ENCODE measurements around the gene ERMP1.
"Not testable (repeated sequence)": the region's sequence is repeated elsewhere in the genome, so short reads cannot be mapped to it uniquely, and the experiment has no call there.

Gene ERMP1

DNA sequence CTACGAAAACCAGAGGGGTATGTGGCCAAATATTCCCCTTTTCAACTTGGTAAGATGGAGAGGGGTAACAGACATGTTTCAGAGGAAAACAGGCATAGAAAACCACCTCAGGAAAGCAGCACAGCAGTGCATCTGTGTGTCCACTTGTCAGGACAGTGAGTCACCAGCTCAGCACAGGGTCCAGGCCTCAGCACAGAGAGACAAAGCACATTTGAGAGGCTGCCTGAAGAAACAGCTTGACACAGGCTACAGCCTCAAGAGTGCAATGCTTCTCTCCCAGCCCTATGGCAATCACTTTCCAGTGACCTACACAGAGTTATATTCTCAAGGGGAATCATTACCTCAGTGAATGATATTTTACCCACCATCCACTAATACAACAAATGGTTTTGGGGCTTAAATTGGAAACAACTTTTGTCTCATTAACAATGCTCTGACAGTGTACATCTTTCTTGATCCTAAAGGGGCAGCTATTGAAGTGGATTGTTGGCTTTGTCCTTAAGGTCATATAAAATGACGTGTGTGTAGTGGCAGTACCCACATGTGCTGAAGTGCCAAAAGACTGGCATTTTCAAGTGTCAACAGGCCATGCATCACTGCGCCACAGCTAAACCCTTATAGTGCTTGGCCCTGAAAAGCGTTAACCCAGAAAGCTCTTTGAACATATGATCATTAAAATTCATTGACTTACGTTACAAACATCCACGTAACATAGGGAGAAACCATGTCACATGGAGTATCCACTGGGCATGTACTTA lies 46.4 kb downstream of the ERMP1 start:
- FAIRE-seq (no peak), DNase-seq (ENCODE audit: extremely low spot score, insufficient read length, low read depth) (no peak)

DNA sequence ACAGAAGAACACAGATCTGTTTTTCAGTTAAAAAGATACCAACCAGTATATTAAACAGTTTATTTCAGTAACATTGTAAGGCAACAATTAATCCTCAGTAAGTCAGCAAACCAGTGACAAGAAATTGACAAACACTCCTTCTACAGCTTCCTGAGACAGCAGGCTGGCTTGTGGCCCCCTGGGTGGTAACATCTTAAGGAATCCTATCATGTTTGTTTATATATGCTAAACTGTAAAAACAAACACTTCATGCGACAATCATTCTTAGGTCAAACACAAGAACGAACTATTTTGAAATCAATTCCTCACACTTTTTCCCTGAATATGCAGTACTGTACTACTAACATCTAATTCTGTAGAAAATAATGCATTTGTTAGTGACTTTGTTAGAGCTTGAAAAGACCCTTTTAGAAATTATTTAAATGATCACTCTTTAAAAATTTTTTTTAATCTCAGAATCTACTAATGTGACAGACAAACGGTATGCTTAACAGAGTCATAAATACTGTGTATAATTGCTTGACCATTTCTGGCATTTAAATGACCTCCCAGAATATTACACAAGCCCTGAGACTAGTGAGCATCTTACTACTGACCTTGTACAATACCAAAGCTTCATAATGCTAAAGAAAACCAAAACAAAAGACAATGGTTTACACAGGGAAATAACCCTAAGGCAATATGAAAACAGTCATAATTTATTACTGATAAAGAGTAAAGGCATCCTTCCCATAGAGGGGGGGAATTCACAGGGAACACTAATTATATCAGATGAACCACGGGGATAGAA lies 48.2 kb downstream of the ERMP1 start:
- DNase-seq (ENCODE audit: extremely low spot score, insufficient read length, low read depth) (no peak), FAIRE-seq (no peak)

DNA sequence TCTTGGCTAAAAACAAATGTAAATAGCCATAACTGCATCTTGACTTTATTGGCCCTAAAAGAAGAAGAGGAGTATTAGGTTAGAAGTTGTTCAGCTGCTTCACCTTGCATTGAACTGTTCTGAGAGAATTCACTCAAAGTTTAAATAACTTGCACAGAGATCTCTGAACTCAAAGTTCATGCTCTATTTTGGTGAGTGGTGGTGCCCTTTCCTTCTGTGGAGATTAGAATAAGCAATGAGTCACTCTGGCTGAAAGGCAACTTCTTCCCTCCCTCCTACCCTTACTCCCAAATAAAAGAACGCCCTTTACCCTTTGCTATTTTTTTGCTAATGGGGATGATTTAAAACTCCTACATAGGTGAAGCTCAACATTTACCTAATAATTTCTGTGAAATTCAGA lies 48.9 kb downstream of the ERMP1 start:
- DNase-seq (ENCODE audit: extremely low spot score, insufficient read length, low read depth) (no peak), FAIRE-seq (no peak)

DNA sequence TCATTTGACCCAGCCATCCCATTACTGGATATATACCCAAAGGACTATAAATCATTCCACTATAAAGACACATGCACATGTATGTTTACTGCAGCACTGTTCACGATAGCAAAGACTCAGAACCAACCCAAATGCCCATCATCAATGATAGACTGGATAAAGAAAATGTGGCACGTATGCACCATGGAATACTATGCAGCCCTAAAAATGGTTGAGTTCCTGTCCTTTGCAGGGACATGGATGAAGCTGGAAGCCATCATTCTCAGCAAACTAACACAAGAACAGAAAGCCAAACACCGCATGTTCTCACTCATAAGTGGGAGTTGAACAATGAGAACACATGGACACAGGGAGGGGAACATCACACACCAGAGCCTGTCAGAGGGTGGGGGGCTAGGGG lies 49.5 kb downstream of the ERMP1 start:
- DNase-seq (ENCODE audit: extremely low spot score, insufficient read length, low read depth); FAIRE-seq: not testable (repeated sequence)

DNA sequence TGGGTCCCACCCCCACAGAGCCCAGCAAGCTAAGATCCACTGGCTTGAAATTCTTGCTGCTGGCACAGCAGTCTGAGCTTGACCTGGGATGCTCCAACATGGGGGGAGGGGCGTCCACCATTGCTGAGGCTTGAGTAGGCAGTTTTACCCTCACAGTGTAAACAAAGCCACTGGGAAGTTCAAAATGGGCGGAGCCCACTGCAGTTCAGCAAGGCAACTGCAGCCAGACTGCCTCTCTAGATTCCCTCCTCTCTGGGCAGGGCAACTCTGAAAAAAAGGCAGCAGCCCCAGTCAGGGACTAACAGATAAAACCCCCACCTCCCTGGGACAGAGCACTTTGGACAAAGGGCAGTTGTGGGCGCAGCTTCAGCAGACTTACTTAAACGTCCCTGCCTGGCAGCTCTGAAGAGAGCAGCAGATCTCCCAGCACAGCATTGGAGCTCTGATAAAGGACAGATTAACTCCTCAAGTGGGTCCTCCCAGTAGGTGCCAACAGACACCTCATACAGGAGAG lies 53.2 kb downstream of the ERMP1 start:
- FAIRE-seq; DNase-seq (ENCODE audit: extremely low spot score, insufficient read length, low read depth): not testable (repeated sequence)

DNA sequence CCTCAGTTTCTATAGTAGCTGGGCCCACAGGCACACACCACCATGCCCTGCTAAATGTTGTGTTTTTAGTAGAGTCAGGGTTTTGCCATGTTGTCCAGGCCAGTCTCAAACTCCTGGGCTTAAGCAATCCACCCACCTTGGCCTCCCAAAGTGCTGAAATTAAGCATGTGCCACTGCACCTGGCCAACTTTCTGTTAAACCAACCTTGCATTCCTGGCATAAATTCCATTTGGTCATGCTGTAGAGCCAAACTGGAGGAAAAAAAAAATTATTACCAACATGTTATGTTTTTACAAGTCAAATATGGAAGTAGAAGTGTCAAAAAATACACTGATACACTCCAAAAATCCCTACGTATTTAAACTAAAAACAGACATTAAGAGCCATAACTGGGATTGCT lies 54.1 kb downstream of the ERMP1 start:
- FAIRE-seq (no peak), DNase-seq (ENCODE audit: extremely low spot score, insufficient read length, low read depth) (no peak)

DNA sequence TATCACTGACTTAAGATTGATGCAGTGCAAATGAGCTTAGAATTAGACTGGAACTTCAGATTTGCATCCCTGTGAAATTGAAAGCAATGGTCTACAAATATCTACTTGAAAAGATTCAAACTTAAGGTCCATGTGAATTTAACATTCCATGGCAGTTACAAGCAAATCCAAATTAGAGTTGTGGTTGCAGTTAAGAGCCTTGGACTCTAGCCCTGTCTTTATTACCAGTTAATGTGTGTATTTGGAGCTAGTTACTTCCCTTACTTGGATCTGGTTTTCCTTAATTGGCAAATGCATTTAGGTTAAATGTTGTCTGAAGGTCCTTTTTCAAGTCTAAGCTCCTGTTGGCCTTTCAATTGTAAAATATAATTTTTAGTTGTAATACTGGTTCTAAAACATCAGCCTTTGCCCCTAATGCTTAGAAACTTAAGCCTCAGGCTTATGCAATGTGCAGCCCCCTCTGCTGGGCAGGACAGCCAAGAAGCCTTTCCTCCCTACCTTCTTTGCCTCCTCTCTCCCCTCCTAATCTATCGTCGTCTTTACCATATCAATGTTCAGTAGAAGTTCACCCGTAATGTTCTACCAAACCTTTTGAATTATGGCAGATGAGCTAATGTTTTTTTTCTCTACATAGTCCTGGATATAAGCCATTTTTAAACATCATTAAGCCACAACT lies 59.5 kb downstream of the ERMP1 start:
- DNase-seq (ENCODE audit: extremely low spot score, insufficient read length, low read depth) (no peak), FAIRE-seq (peak; percentile 21)

DNA sequence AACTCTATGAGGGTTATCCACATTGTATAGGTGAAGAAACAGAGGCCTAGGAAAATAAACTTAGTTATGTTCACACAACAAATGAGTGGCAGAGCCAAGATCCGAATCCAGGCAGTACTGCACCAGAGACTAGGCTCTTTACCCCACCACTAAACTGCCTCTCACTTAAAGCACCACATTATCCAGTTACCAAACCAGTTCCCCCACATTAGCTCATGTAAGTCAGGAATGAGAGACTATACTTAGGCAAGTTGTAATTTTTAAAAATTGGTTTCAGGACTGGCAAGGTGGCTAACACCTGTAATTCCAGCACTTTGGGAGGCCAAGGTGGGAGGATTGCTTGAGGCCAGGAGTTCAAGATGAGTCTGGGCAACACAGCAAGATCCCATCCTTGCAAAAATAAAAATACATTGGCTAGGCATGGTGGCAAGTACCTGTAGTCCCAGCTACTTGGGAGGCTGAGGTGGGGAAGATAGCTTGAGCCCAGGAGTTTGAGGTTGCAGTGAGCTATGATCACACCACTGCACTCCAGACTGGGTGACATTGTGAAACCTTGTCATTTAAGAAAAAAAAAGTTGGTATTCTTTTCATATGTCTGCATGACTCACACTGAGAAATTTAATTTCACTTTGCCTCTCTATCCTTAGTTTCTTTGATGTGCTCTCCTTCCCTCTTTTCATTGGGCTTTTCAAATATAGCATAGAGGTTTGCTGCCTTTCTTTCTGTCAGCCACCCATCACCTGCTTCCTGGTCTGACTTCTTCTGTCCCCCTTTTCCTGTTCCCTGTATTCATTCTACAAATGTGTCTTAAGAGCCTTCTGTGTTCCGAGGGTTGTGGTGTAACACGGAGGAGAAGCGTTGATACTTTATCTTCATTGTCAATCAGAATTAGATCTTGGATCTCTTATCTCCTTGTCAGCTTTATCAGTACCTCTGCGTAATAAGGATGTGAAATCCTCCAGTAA lies 64.7 kb downstream of the ERMP1 start:
- peak; percentile 50 for FAIRE-seq
- DNase-seq (ENCODE audit: extremely low spot score, insufficient read length, low read depth) = no peak

DNA sequence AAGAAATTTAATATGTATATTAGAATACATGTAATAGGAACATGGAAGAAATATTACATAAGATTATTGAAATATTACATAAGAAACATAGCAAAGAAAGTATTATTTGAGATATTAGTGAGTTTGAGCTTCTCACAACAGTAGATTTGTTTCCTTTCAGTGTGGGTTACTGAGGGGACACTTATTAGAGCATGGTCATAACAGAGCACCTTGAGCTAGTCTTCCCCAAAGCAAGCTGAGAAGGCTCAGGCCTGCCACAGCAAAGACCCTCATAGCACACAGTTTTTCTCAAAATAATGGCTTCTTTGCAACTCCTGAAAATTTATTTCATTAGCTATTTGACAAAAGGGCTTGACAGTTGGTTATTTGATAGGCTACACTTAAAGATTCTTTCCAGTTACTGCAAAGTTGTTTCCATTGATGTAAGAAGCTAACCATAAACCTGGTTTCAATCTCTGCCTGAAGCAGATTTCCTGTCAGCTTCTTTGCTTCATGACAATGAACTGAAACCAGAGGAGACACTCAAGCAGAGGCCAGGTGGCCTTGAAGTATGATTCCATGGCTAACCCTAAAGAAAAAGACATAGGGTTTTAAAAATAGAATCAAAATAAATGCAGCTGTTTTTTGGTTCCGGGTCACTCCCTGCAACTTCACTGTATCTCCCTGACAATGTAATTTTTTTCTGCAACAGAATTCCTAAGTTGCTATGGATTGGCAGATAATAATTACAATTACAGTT lies 68.6 kb downstream of the ERMP1 start:
- peak; percentile 84 for FAIRE-seq
- DNase-seq (ENCODE audit: extremely low spot score, insufficient read length, low read depth) = peak; percentile 7

DNA sequence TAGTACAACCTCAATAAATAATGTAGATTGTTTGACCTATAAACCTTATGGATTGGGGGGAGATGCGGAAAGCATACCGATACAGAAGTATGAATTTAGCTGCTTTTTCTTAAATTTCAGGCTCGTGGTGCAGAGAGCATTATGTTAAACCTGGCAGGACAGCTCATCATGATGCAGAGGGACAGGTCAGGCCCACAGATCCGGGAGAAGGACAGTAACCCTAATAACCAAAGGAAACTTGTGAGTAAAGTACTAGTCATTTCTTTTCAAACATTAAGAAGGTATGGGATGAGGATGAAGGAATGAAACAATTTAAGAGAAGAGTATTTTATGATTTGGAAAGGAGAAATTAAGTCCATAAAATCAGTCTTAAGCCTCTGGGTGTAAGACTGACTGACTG lies 70.5 kb downstream of the ERMP1 start:
- FAIRE-seq (no peak), DNase-seq (ENCODE audit: extremely low spot score, insufficient read length, low read depth) (no peak)

DNA sequence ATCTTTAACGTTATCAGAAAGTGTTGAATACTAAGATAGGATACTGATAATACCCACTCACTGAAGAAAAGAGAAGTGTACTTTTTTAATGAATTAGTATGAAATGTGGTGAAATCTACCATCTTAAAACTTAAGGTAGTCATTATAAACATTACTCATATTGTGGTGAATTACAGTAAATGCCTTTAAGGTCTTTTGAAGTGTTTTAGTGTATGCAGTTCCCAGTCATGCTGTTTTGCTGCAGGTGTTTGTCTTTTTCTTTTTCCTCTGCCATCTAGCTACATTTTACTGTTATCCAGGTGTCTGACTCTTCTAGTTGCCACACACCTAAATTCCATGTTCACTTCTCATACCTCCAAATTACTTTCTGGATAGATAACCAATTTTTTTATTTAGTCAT lies 72.6 kb downstream of the ERMP1 start:
- DNase-seq (ENCODE audit: extremely low spot score, insufficient read length, low read depth) (no peak), FAIRE-seq (no peak)

DNA sequence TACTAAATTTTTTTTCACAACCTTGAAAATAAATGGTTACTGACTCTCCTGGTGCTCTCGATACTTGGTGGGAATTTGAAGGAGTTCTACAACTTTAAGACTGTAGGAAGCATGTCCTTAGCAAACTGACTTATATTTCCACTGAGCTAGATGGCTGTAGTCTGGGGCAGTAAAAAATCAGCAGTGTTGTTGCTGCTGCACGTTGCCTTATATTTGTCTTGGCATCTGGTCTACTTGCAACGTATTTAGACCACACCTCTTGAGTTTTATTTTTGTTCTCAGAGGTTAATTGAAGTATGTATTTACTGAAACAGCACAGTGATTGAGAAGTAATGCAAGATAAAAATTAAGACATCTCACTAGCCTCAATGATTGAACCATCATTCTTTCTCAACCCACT lies 76.3 kb downstream of the ERMP1 start:
- FAIRE-seq (peak; percentile 45), DNase-seq (ENCODE audit: extremely low spot score, insufficient read length, low read depth) (no peak)

DNA sequence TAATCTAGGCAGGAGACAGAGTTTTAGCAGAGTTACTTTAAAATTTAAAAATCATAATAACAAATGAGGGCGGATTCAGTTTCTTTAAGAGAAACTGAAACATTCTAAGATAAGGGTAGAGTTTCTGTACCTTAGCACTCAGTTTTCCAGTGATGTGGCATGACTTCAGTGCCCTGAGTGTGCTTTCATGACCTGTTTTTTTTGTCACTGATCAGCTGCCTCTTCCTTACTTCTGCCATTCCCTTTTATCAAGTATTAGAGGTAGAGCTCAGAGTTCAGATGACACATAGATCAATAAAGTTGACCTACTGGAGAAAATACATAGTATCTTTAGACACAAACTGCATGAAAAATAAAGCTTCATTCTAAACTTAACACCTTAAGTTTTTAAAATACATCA lies 82.3 kb downstream of the ERMP1 start:
- DNase-seq (ENCODE audit: extremely low spot score, insufficient read length, low read depth) (no peak), FAIRE-seq (no peak)

DNA sequence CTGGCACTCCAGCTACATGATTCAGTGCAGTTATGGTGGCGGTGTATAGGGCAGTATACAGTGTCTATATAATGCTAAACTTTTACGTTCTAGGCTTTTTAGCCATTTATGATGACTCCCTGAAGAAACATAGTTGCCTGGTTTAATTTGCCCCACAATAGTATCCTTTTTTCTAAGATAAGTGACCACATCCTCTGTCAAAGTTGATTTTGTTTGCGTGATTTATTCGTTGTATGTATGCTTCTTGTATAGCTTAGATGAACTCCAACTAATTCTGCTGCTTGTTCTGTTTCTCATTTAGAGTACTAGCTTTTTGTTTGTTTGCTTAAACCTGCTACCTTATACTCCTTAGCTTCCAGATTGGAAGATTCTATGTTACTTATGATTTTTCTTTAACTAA lies 83.6 kb downstream of the ERMP1 start:
- FAIRE-seq (no peak), DNase-seq (ENCODE audit: extremely low spot score, insufficient read length, low read depth) (no peak)

DNA sequence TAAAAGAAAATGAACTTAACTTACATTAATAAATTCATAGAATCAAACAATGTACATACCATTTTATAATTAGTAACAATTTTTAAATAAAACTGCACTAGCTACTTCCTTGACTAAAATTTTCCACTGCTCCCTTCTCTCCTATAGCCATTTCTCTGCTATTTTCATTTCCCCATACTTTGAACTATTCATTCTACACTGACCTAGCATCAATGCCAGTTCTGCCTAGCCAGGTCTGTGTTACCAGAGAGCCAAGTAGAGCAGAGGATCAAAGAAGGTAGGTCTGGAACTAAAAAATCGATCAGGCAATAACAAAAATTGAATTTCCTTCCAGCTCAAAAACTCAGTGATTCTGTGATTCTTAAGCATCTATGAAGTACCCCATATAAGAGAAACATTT lies 84.5 kb downstream of the ERMP1 start:
- FAIRE-seq (peak; percentile 15), DNase-seq (ENCODE audit: extremely low spot score, insufficient read length, low read depth) (no peak)

DNA sequence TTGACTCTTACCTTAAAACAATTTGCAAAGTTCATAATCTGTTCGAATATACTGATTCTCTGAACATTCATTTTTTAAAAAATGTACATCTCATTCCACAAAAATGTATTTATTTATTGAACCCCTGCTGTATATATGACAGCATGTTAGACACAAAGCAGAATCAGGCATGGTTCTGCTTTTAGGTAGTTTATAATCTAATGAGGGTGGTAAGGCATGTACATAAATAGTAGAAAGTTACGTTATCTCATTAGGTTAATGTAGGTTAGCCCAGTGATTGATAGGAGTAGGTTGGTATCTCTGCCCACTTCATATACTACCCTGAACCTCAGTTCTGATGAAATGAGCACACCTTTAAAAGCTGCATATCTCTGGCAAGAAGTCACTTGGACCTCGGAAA lies 89.8 kb downstream of the ERMP1 start:
- DNase-seq (ENCODE audit: extremely low spot score, insufficient read length, low read depth) (no peak), FAIRE-seq (no peak)

DNA sequence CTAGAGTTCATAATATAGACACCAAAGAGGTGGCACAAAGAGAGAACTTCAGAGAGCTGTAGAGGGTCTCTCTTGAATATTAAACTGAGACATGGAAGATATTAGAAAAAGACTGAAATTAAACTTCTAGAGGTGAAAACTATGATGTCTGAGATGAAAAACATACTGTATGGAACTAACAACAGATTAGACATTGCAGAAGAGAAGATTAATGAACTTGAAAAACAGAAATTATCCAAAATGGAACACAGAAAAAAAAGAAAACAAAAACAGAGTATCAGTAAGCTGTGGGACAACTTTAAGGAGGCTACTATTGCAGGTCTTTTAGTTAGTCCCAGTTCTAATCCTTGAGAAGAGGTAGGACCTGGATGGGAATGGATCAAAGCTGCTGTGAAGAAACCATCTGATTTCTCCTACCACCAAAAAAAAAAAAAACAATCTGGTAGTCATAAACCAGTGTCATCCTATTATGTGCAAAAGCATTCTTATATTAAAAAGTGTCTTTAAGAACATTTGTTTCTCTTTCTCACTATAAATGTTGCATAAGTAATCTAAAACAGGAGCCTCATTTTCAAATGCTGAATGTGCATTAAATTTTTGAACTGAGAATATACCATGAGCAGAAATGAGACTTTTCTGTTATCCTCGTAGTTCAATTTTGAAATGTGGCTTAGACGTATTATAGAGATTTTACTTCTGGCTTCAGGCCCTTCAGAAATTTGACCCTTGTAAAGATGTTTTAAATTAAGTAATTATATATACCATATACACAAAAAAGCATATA lies 96.2 kb downstream of the ERMP1 start:
- DNase-seq (ENCODE audit: extremely low spot score, insufficient read length, low read depth) = no peak
- no peak for FAIRE-seq

DNA sequence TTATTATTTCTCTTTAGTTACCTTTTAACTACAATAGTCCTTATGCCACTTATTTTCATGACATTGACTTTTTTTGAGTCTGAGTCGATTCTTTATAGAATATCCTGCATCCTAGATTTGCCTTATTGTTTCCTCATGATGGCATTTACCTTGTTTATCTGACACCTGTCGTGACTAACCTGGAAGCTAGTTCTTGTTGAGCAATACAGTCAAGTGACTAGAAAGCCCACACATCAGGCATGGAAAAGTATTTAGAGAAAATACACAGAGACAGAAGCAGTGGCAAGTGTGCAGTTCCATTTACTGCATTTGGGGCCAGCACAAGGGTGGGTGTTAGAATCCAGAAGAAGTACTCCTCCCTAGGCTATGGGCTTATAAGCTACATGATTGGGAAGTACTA lies 97.8 kb downstream of the ERMP1 start:
- DNase-seq (ENCODE audit: extremely low spot score, insufficient read length, low read depth) = no peak

More for the DNA sequence above, 97.8 kb downstream of the ERMP1 start:
- FAIRE-seq = no peak
